ENCODE measurements around the gene LDHA. TPM values are rescaled to one million over a fixed set of nuclear protein-coding genes. Genes with fewer than 3 reads are reported as not detected.

The LDHA gene
- total and polyA plus RNA-seq, 2 donors from 2014 or later, result 466 to 755 TPM

DNA sequence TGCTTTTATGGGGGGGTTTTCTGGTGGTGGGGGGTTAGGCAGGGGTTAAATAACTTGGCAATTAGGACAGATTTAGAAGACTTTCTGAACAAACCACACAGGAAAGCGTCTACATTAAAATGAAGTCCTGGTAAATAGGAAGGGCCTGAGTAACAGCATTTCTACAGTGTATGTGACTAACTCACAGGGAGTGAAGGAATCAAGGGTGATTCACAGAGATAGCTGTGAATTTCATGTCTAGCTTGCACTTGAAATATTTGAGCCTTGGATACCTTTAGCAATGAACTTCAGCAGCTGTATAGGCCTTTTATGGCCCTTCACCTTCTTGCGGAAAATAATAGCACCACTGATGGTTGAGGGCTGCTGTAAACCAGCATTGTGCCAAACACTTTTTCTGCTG, 26.1 kb upstream of the LDHA start:
- TF ChIP-seq, protein P1, sequence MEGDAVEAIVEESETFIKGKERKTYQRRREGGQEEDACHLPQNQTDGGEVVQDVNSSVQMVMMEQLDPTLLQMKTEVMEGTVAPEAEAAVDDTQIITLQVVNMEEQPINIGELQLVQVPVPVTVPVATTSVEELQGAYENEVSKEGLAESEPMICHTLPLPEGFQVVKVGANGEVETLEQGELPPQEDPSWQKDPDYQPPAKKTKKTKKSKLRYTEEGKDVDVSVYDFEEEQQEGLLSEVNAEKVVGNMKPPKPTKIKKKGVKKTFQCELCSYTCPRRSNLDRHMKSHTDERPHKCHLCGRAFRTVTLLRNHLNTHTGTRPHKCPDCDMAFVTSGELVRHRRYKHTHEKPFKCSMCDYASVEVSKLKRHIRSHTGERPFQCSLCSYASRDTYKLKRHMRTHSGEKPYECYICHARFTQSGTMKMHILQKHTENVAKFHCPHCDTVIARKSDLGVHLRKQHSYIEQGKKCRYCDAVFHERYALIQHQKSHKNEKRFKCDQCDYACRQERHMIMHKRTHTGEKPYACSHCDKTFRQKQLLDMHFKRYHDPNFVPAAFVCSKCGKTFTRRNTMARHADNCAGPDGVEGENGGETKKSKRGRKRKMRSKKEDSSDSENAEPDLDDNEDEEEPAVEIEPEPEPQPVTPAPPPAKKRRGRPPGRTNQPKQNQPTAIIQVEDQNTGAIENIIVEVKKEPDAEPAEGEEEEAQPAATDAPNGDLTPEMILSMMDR (IDR thresholded peaks at IDR 0.05; ENCODE audit: borderline replicate concordance, extremely low read depth, insufficient read depth), result no peak
- DNase-seq (no peak), FAIRE-seq (no peak)
- Histone ChIP-seq H3K36me3 (ENCODE audit: control insufficient read depth in 2 of 3, insufficient read depth in 3 of 3, low read length in 3 of 3) (peaks cover 5 to 28% (median 14%) of the 10 kb centered on the region in 3 donors), H3K9me3 (ENCODE audit: control insufficient read depth in 2 of 3, insufficient read depth in 1 of 3, low read length in 3 of 3) (no peaks in the 10 kb centered on the region), H3K4me3 (ENCODE audit: low read length in 3 of 3) (no peak overlapping the region), H3K27me3 (ENCODE audit: control insufficient read depth, insufficient read depth, low read length) (no peaks in the 10 kb centered on the region), H3K9ac (ENCODE audit: low read length in 3 of 3) (no peak overlapping the region), H3K27ac (ENCODE audit: low read depth in 2 of 2, low read length in 2 of 2) (no peak overlapping the region), H3K4me1 (ENCODE audit: control insufficient read depth in 2 of 3, insufficient read depth in 2 of 3, low read depth in 1 of 3, low read length in 3 of 3) (no peaks in the 10 kb centered on the region)
- intact Hi-C loops (cut with DNase I), result no loop called here

DNA sequence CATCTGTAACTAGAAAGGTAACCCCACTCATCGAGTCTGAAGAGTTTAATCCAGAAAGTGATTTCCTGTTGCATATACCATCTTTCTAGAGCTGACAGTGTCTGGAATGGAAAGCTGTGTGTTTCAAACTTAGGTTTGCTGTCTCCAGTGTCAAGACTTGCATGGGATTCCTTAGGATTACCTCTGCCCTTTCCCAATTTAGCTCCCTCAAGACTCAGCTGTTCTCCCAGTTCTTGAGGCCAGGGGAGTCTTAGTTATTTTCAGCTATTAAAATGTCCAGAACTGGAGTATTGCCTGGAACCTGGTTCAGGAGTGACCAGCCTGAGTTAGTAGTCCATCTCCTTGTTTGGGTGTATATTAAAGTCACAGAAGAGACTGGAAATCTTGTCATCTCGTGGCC, 25.0 kb upstream of the LDHA start:
- no peaks in the 10 kb centered on the region for H3K4me1 ChIP-seq (ENCODE audit: control insufficient read depth in 2 of 3, insufficient read depth in 2 of 3, low read depth in 1 of 3, low read length in 3 of 3)
- no peak overlapping the region for H3K9ac ChIP-seq (ENCODE audit: low read length in 3 of 3)
- TF ChIP-seq, protein P1 (IDR thresholded peaks at IDR 0.05; ENCODE audit: borderline replicate concordance, extremely low read depth, insufficient read depth), result no peak
- no peaks in the 10 kb centered on the region for H3K27me3 ChIP-seq (ENCODE audit: control insufficient read depth, insufficient read depth, low read length)
- H3K27ac ChIP-seq (ENCODE audit: low read depth in 2 of 2, low read length in 2 of 2), result no peak overlapping the region
- H3K4me3 ChIP-seq (ENCODE audit: low read length in 3 of 3), result no peak overlapping the region
- DNase-seq (no peak), FAIRE-seq (no peak)
- H3K9me3 ChIP-seq (ENCODE audit: control insufficient read depth in 2 of 3, insufficient read depth in 1 of 3, low read length in 3 of 3), result no peaks in the 10 kb centered on the region
- H3K36me3 ChIP-seq (ENCODE audit: control insufficient read depth in 2 of 3, insufficient read depth in 3 of 3, low read length in 3 of 3), result peaks cover 5 to 21% (median 9%) of the 10 kb centered on the region in 3 donors
- intact Hi-C loops (cut with DNase I), result no loop called here

DNA sequence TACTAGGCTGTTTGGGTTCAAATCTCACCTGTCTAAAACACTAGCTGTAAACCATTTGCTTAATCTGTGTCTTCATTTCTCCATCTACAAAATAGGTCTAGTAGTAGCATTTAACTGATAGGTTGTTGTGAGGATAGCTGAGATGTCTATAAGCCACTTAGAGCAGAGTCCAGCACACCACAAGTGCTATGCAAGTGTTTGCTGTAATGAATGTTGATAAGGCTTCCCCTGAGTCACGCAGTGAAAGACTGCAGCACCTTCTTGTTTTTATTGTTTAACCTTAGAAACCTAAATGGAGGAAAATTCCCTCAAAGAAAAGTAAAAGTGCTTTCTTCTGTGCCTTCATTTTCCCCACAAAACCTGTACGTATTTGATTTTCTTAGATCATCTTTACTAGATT, 23.1 kb upstream of the LDHA start:
- Histone ChIP-seq H3K36me3 (ENCODE audit: control insufficient read depth in 2 of 3, insufficient read depth in 3 of 3, low read length in 3 of 3) (peaks cover 1 to 6% (median 3%) of the 10 kb centered on the region in 3 donors), H3K9me3 (ENCODE audit: control insufficient read depth in 2 of 3, insufficient read depth in 1 of 3, low read length in 3 of 3) (no peaks in the 10 kb centered on the region), H3K4me3 (ENCODE audit: low read length in 3 of 3) (no peak overlapping the region), H3K27me3 (ENCODE audit: control insufficient read depth, insufficient read depth, low read length) (no peaks in the 10 kb centered on the region), H3K27ac (ENCODE audit: low read depth in 2 of 2, low read length in 2 of 2) (no peak overlapping the region), H3K4me1 (ENCODE audit: control insufficient read depth in 2 of 3, insufficient read depth in 2 of 3, low read depth in 1 of 3, low read length in 3 of 3) (no peaks in the 10 kb centered on the region), H3K9ac (ENCODE audit: low read length in 3 of 3) (no peak overlapping the region)
- FAIRE-seq, result no peak
- intact Hi-C loops (cut with DNase I), result no loop called here
- TF ChIP-seq, protein P1 (IDR thresholded peaks at IDR 0.05; ENCODE audit: borderline replicate concordance, extremely low read depth, insufficient read depth), result no peak
- DNase-seq, result no peak

DNA sequence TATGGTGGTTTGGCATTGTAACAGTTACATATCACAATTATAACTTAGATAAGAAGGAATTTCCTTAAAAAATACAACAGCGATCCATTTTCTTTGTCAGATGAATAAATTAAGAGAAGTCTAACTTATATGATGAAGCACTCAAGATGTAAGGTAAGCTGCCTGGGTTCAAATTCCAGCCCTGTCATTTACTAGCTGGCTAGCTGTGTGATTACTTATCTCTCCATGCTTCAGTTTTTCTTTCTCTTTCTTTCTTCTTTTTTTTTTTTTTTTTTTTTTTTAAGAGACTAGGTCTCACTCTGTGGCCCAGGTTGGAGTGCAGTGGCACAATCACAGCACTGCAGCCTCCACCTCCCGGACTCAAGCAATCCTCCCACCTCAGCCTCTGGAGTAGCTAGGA, 22.2 kb upstream of the LDHA start:
- Histone ChIP-seq H3K27ac (ENCODE audit: low read depth in 2 of 2, low read length in 2 of 2) (no peak overlapping the region), H3K4me1 (ENCODE audit: control insufficient read depth in 2 of 3, insufficient read depth in 2 of 3, low read depth in 1 of 3, low read length in 3 of 3) (no peaks in the 10 kb centered on the region), H3K27me3 (ENCODE audit: control insufficient read depth, insufficient read depth, low read length) (no peaks in the 10 kb centered on the region), H3K36me3 (ENCODE audit: control insufficient read depth in 2 of 3, insufficient read depth in 3 of 3, low read length in 3 of 3) (peaks cover 0 to 3% (median 0%) of the 10 kb centered on the region in 3 donors), H3K4me3 (ENCODE audit: low read length in 3 of 3) (no peak overlapping the region), H3K9ac (ENCODE audit: low read length in 3 of 3) (no peak overlapping the region), H3K9me3 (ENCODE audit: control insufficient read depth in 2 of 3, insufficient read depth in 1 of 3, low read length in 3 of 3) (no peaks in the 10 kb centered on the region)
- DNase-seq (no peak), FAIRE-seq (no peak)
- intact Hi-C loops (cut with DNase I), result no loop called here
- TF ChIP-seq, protein P1 (IDR thresholded peaks at IDR 0.05; ENCODE audit: borderline replicate concordance, extremely low read depth, insufficient read depth), result no peak

Measured in kidney (tissue), 14 donors.